ENCODE results near the gene ACMSD. TPM values are rescaled to one million over a fixed set of nuclear protein-coding genes. Genes with fewer than 3 reads are reported as not detected.
"Not testable (repeated sequence)": the region's sequence is repeated elsewhere in the genome, so short reads cannot be mapped to it uniquely, and the experiment has no call there.

ACMSD gene
- total RNA-seq, 1 donor from 2014 or later = not detected

- DNase-seq (ENCODE audit: low read depth) = no peak
Measured at GRCh38 chr2:134905168-134905567, 66.8 kb downstream of the ACMSD start.

- no peak for DNase-seq (ENCODE audit: low read depth)
Measured at GRCh38 chr2:134906726-134907125, 68.3 kb downstream of the ACMSD start.

DNA sequence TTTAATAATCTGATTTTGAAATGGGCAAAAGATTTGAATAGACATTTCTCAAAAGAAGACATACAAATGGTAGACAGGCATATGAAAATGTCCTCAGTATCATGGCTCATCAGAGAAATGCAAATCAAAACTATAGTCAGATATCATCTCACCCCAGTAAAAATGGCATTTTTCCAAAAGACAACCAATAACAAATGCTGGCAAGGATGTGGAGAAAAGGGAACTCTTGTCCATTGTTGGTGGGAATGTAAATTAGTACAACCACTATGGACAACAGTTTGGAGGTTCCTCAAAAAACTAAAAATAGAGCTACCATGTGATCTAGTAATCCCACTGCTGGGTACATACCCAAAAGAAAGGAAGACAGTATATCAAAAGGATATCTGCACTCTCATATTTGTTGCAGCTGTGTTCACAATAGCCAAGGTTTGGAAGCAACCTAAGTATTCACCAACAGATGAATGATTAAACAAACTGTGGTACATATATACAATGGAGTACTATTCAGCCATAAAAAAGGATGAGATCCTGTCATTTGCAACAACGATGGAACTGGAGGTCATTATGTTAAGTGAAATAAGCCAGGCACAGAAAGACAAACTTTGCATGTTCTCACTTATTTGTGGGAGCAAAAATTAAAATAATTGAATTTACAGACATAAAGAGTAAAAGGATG, 69.2 kb downstream of the ACMSD start:
- not testable (repeated sequence) for DNase-seq (ENCODE audit: low read depth)

GRCh38 chr2:134910763-134911399, 72.5 kb downstream of the ACMSD start:
- no peak for DNase-seq (ENCODE audit: low read depth)

DNA sequence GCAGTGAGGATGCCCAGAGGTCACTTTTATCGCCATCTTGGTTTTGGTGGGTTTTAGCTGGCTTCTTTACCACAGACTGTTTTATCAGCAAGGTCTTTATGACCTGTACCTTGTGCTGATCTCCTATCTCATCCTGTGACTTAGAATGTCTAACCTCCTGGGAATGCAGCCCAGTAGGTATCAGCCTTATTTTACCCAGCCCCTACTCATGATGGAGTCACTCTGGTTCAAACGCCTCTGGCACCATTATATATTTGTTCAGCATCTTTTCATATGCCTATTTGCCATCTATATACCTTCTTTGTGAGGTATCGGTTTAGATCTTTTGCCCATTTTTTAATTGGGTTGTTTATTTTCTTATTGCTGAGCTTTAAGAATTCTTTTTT, 73.0 kb downstream of the ACMSD start:
- no peak for DNase-seq (ENCODE audit: low read depth)

DNA sequence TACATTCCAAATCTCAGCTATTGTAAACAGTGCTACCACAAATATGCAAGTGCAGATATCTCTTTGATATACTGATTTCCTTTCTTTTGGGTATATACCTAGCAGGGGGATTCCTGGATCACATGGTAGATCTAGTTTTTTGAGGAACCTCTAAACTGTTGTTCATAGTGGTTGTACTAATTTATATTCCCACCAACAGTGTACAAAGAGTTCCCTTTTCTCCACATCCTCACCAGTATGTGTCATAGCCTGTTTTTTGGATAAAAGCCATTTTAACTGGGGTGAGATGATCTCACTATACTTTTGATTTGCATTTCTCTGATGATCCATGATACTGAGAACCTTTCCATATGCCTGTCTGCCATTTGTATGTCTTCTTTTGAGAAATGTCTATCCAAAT, 73.9 kb downstream of the ACMSD start:
- no peak for DNase-seq (ENCODE audit: low read depth)

DNA sequence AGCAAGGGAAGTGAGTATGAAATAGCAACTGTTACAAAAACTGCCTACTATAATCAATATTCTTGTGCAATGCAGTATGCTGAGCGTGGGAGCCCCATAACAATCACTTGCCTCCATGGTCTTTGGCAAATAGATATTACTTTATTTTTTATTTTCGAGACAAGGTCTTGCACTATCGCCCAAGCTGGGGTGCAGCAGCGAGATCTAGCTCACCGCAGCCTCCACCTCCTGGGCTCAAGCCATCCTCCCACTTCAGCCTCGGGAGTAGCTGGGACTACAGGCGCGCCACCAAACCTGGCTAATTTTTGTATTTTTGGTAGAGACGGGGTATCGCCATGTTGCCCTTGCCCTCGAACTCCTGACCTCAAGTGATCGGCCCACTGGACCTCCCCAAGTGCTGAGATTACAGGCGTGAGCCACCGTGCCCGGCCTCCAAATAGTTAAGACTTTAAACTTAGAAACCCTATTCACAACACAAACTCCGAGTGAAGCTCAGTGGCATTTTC, 79.0 kb downstream of the ACMSD start:
- DNase-seq (ENCODE audit: low read depth) = no peak

DNA sequence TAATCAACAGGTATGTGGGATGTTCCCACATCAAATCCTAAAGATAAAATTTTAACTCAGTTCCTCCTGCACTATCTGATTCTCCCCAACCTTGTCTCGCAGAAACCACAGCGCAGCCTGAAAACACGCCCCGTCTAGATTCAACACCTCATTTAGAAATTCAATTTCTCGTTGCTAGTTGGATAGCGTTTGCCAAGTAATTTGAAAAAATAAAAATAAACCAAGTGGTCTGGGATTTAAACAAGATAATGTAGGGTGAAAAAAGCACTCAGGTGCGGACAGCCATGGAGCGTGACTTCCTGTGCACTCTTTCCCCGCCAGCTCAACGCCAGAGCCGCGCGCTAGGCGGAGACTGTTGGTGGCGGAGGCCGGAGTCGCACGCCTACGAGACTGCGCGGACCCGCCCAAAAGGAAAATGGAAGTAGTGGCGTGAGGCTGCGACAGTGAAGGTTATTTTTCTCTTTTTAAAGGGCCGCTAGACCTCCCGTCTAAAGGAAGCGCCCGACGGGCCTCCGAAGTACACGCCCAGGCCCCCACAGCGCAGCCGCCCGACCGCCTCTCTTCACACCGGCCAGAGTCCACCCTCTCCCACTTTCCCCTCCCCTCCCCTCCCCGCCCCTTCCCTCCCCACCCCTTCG, 79.6 kb downstream of the ACMSD start:
- no peak for DNase-seq (ENCODE audit: low read depth)

- peak; percentile 100 for DNase-seq (ENCODE audit: low read depth)
Measured at GRCh38 chr2:134918526-134919340, 80.3 kb downstream of the ACMSD start, which contains the start of gene CCNT2. TSS of gene CCNT2 (plus strand) at chr2:134918822. CDS start at chr2:134918855, 33 bp downstream.

- peak; percentile 43 for DNase-seq (ENCODE audit: low read depth)
Measured at GRCh38 chr2:134919341-134920210, 81.2 kb downstream of the ACMSD start.

GRCh38 chr2:134924912-134925311, 86.5 kb downstream of the ACMSD start:
- no peak for DNase-seq (ENCODE audit: low read depth)

- DNase-seq (ENCODE audit: low read depth) = no peak
Measured at GRCh38 chr2:134926231-134926931, 88.0 kb downstream of the ACMSD start.

GRCh38 chr2:134927195-134927594, 88.8 kb downstream of the ACMSD start:
- DNase-seq (ENCODE audit: low read depth) = no peak

DNA sequence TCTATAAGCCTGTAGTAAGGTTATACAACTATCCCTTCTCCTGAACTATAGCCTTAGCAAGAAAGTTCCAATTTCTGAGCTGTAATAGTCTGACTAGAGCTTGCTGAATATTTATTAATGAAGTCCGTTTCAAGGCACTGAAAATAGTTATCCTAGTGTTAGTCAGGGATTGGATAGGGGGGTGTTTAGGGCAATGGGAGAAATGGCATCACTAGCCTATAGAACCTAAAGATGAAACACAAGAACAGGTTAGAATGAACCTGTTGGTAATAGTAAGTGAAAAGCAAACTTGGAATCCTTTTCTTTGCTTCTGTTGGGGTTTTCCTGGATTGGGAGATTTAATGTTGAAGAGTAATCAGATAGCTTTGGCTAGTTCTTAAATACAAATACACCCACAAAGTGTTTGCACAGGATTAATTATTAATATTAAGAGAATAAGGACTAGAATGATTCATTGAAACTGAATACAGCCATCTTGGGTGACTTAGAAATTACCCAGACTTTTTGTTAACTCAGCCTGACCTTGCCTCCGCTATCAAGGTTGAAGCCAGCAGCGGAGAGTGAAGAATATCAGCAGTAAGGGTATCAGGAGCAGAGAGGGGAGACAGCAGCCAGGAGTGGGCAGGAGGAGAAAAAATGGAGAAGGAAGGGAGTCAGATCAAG, 94.6 kb downstream of the ACMSD start:
- no peak for DNase-seq (ENCODE audit: low read depth)

DNA sequence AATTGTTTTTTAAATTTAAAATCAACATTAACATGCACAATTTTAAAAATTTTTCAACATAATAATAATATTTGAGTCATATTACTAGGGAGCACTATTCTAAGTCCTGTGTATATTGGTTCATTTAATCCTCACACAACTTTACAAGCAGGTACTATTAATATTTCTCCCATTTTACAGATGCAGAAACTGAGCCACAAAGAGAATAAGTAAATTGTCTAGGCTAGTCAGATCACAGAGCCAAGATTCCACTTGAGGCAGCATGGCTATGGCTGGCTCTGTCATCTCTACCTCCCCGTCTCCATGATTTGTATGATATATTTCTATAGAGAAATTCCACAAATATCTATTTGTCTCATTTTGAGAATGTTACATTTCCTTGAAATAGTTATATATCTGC, 95.3 kb downstream of the ACMSD start:
- no peak for DNase-seq (ENCODE audit: low read depth)

- no peak for DNase-seq (ENCODE audit: low read depth)
Measured at GRCh38 chr2:134934150-134934549, 95.7 kb downstream of the ACMSD start.

DNA sequence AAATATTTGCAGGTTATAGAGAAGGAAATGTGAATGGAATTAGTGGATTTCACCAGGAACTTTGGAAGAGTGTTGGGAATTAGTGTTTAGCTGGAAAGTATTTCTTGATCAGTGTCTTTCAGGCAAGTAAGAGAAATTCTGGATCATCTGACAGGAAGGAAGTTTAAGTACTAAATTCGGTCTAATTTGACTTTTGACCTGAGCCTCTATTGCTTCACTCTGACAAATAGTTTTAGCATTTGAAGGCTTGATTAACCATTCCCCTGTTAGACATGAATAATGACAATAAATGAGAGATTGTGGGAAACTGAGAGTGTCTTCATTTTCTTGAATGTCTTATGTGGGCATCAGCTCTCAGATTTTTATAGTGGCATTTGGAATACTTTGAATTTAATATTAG, 96.2 kb downstream of the ACMSD start:
- no peak for DNase-seq (ENCODE audit: low read depth)

GRCh38 chr2:134936691-134937090, 98.3 kb downstream of the ACMSD start:
- DNase-seq (ENCODE audit: low read depth) = no peak

GRCh38 chr2:134943540-134943939, 105.1 kb downstream of the ACMSD start:
- DNase-seq (ENCODE audit: low read depth) = no peak
